Amygdala (tissue), 56 donors: Measurements from ENCODE around the gene DIP2C.
"Not testable (repeated sequence)": the region's sequence is repeated elsewhere in the genome, so short reads cannot be mapped to it uniquely, and the experiment has no call there.

Experiments used
- DNase-seq, 56 donors: peaks; one replicate each; lab custom pipeline; 2025; lab: John Stamatoyannopoulos, UW

DIP2C gene

GRCh38 chr10:307659-308058 lies 381.8 kb downstream of the DIP2C start:
- DNase-seq, result no peak

GRCh38 chr10:306675-307185 lies 382.7 kb downstream of the DIP2C start:
- DNase-seq, result no peak

GRCh38 chr10:306007-306674 lies 383.3 kb downstream of the DIP2C start:
- no peak for DNase-seq

GRCh38 chr10:305034-305433 lies 384.4 kb downstream of the DIP2C start:
- no peak for DNase-seq

GRCh38 chr10:301536-301935 lies 387.9 kb downstream of the DIP2C start:
- no peak for DNase-seq

GRCh38 chr10:300580-300979 lies 388.9 kb downstream of the DIP2C start:
- DNase-seq, result not testable (repeated sequence)

GRCh38 chr10:299969-300368 lies 389.5 kb downstream of the DIP2C start:
- DNase-seq, result no peak

- no peak for DNase-seq
These were observed 390.0 kb downstream of the DIP2C start for GRCh38 chr10:299512-299911.

GRCh38 chr10:298033-298432 lies 391.4 kb downstream of the DIP2C start:
- DNase-seq, result no peak

GRCh38 chr10:297567-297966 lies 391.9 kb downstream of the DIP2C start:
- DNase-seq, result no peak

- no peak for DNase-seq
These were observed 395.8 kb downstream of the DIP2C start for GRCh38 chr10:293636-294035.

GRCh38 chr10:290026-290725 lies 399.3 kb downstream of the DIP2C start:
- DNase-seq, result no peak

- DNase-seq, result no peak
These were observed 399.9 kb downstream of the DIP2C start for GRCh38 chr10:289581-289980.

GRCh38 chr10:288316-289200 lies 400.9 kb downstream of the DIP2C start:
- DNase-seq, result no peak

GRCh38 chr10:287814-288213 lies 401.7 kb downstream of the DIP2C start:
- no peak for DNase-seq

- DNase-seq, result no peak
These were observed 402.3 kb downstream of the DIP2C start for GRCh38 chr10:287026-287709.

GRCh38 chr10:285216-285615 lies 404.3 kb downstream of the DIP2C start:
- no peak for DNase-seq

GRCh38 chr10:283916-284356 lies 405.5 kb downstream of the DIP2C start:
- no peak for DNase-seq

- DNase-seq, result no peak
These were observed 406.4 kb downstream of the DIP2C start for GRCh38 chr10:283140-283479.

- DNase-seq, result no peak
These were observed 407.0 kb downstream of the DIP2C start for GRCh38 chr10:282294-283139.
